ENCODE data around the gene LRCOL1.
A peak's percentile ranks its signal among the peaks of the same experiment; 100 is the strongest.

The LRCOL1 gene

GRCh38 chr12:132617135-132617701 is 6.8 kb upstream of the LRCOL1 start:
- Mint-ChIP-seq H3K27ac (no peak overlapping the region), H3K9me3 (ENCODE audit: low read depth) (no peaks in the 10 kb centered on the region), H3K4me3 (peak overlapping the region; percentile 79), H3K27me3 (peaks cover 19% of the 10 kb centered on the region), H3K36me3 (peaks cover 2% of the 10 kb centered on the region), H3K4me1 (ENCODE audit: low read depth) (peaks cover 12% of the 10 kb centered on the region)

DNA sequence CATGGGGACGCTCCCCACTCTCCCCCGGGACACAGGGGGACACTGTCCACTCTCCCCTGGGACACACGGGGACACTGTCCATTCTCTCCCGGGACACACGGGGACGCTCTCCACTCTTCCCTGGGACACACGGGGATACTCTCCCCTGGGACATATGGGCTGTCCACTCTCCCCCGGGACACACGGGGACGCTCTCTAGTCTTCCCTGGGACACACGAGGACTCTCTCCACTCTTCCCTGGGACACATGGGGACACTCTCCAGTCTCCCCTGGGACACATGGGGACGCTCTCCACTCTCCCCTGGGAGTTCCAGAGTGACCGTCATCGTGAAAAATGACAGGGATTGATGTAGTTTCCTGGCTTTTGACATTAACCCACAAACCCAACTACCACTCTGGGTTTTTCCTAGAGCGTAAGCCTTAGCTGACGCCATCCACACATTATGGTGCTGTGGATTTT is 5.2 kb upstream of the LRCOL1 start:
- H3K4me1 Mint-ChIP-seq (ENCODE audit: low read depth): peaks cover 11% of the 10 kb centered on the region
- no peak overlapping the region for H3K4me3 Mint-ChIP-seq
- no peaks in the 10 kb centered on the region for H3K9me3 Mint-ChIP-seq (ENCODE audit: low read depth)
- H3K27me3 Mint-ChIP-seq: peaks cover 29% of the 10 kb centered on the region
- no peak overlapping the region for H3K27ac Mint-ChIP-seq
- H3K36me3 Mint-ChIP-seq: peaks cover 2% of the 10 kb centered on the region

- H3K27me3 Mint-ChIP-seq: peaks cover 29% of the 10 kb centered on the region
- no peak overlapping the region for H3K27ac Mint-ChIP-seq
- peaks cover 17% of the 10 kb centered on the region for H3K4me1 Mint-ChIP-seq (ENCODE audit: low read depth)
- peaks cover 2% of the 10 kb centered on the region for H3K36me3 Mint-ChIP-seq
- no peak overlapping the region for H3K4me3 Mint-ChIP-seq
- no peaks in the 10 kb centered on the region for H3K9me3 Mint-ChIP-seq (ENCODE audit: low read depth)
These were observed 4.6 kb upstream of the LRCOL1 start for GRCh38 chr12:132614861-132615578.

DNA sequence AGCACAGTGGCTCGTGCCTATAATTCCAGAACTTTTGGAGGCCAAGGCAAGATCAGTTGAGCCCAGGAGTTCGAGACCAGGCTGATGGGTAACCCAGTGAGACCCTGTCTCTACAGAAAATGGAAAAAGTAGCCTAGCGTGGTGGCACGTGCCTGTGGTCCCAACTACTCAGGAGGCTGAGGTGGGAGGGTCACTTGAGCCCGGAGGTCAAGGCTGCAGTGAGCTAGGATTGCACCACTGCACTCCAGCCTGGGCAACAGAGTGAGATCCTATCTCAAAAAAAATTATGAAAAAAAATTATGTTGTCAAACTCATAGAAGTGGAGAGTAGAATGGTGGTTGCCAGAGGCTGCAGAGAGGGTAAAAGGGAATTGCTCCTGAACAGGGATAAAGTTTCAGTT is 3.6 kb upstream of the LRCOL1 start:
- Mint-ChIP-seq H3K27me3 (peaks cover 32% of the 10 kb centered on the region), H3K36me3 (peaks cover 2% of the 10 kb centered on the region), H3K4me3 (no peak overlapping the region), H3K27ac (no peak overlapping the region), H3K9me3 (ENCODE audit: low read depth) (no peaks in the 10 kb centered on the region), H3K4me1 (ENCODE audit: low read depth) (peaks cover 19% of the 10 kb centered on the region)

GRCh38 chr12:132611620-132612019 is 1.2 kb upstream of the LRCOL1 start:
- Mint-ChIP-seq H3K9me3 (ENCODE audit: low read depth) (no peaks in the 10 kb centered on the region), H3K4me1 (ENCODE audit: low read depth) (peaks cover 12% of the 10 kb centered on the region), H3K4me3 (no peak overlapping the region), H3K27ac (no peak overlapping the region), H3K27me3 (peaks cover 32% of the 10 kb centered on the region), H3K36me3 (no peaks in the 10 kb centered on the region)

DNA sequence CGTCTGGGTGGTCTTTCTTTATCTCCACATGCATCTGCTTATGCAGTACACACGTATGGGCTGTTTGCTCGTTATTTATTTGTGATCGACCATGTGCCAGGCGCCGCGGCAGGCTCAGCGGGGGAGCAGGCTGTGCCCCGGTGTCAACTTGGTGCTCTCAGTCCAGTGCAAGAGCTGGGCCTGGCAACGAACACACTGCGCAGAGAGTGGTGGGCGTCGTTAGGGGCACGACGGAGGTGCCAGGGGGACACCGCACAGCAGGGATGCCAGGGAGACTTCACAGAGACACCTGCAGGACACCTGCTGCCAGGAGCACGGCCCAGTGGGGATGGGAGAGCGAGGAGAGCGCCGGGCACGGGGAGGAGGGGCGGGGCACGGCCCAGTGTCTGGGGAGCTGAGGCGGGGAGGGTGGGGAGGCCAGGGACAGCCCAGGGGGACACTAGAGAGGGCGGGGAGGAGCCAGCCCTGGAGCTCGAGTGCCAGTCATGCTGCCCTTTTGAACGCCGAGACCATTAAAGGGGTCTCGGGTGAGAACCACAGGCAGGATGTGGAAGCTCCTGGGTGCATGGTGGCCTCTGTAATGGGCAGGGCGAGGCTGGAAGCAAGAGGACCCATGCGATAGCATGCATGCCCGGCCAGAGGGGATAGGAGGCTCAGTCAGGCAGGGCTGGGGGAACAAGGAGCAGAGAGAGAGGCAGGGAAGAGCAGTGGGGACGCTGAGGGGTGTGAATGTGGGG is 652 bp upstream of the LRCOL1 start:
- Mint-ChIP-seq H3K9me3 (ENCODE audit: low read depth) (no peaks in the 10 kb centered on the region), H3K36me3 (no peaks in the 10 kb centered on the region), H3K4me3 (no peak overlapping the region), H3K27ac (no peak overlapping the region), H3K4me1 (ENCODE audit: low read depth) (peaks cover 12% of the 10 kb centered on the region), H3K27me3 (peaks cover 37% of the 10 kb centered on the region)

DNA sequence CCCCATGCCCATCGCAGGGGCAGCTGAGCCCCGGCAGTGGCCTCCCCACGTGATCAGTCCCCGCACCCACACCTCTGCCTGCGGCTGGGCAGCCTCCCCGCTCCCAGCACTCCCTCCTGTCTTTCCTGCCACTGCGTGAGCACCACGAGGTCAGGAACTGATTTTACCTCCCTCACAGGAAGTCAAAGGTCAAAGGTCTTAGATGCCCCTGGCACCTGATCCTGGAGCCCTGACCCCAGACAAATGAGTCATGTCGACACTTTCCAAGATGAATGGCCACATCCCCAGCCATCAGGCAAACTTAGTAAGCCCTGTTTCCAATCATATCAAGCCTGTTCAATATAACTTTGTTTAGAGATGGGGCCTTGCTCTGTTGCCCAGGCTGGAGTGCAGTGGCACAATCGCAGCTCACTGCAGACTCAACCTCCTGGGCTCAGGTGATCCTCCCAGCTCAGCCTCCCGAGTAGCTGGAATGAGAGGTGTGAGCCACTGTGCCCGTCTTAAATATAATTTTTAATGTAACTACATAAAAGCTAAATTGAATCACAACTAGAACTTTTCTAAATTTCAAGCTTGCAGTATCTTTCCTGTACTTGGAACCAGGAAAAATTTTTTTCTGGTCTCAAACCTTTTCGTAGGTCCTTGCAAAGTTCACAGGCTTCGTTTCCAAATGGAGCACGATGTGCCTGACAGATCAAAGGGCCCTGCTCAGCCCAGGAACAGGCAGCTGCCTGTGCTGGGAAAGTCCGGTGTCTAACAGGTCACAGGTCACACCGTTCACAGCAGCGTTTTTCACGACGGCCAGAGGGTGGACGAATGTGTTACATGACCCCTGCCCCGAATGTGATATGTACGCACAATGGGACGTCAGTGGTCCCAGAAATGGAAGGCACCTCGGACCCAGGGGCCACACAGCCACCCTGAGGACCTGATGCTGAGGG is 1.9 kb downstream of the LRCOL1 start:
- peaks cover 33% of the 10 kb centered on the region for H3K27me3 Mint-ChIP-seq
- peak overlapping the region; percentile 20 for H3K4me3 Mint-ChIP-seq

DNA sequence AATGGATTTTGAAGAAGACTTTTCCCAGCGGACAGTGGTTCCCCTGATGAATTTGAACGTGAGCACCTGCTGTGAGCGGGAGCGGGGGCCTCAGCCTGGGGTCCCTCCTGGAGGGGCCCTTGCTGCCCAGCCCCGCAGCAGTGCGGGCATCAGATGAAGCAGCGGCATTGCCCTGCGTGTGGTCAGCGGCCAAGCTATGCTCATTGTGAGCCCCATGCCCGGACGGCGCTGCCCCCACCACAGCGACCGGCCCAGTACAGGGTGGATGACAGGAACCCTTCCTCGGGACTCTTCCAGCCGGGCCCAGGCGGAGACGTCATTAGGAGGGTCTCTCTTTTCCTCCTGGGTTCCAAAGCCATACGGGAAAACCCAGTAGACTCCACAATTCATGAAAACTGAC is 3.5 kb downstream of the LRCOL1 start:
- Mint-ChIP-seq H3K4me1 (ENCODE audit: low read depth) (peaks cover 7% of the 10 kb centered on the region), H3K36me3 (no peaks in the 10 kb centered on the region), H3K9me3 (ENCODE audit: low read depth) (no peaks in the 10 kb centered on the region), H3K27ac (no peak overlapping the region), H3K27me3 (peaks cover 37% of the 10 kb centered on the region), H3K4me3 (no peak overlapping the region)

More for the DNA sequence above, 1.9 kb downstream of the LRCOL1 start:
- Mint-ChIP-seq H3K36me3 (no peaks in the 10 kb centered on the region), H3K27ac (no peak overlapping the region), H3K4me1 (ENCODE audit: low read depth) (peaks cover 7% of the 10 kb centered on the region), H3K9me3 (ENCODE audit: low read depth) (no peaks in the 10 kb centered on the region)

- Mint-ChIP-seq H3K4me3 (no peak overlapping the region), H3K4me1 (ENCODE audit: low read depth) (peaks cover 7% of the 10 kb centered on the region), H3K27me3 (peaks cover 32% of the 10 kb centered on the region), H3K27ac (no peak overlapping the region), H3K36me3 (no peaks in the 10 kb centered on the region), H3K9me3 (ENCODE audit: low read depth) (no peaks in the 10 kb centered on the region)
These were observed 3.9 kb downstream of the LRCOL1 start for GRCh38 chr12:132606466-132606865.

DNA sequence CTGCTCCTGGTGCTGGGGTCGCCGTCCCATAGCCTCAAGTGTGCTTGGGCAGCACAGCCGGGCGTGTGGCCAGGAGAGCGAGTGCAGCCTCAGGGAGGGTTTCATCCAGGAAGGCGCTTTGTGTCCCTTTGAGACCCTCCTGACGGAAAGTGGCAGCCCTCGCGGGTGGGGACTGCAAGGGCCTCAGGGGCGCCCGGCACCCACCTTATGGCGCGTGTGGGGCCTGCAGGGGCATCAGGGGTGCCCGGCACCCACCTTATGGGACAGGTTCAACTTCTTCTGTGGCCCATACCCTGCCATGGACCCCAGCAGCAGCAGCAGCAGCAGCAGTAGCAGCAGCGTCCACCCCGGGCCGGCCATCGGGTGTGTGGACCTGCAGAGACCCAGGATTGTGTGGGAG is 4.5 kb downstream of the LRCOL1 start:
- peaks cover 28% of the 10 kb centered on the region for H3K27me3 Mint-ChIP-seq
- no peaks in the 10 kb centered on the region for H3K36me3 Mint-ChIP-seq
- peaks cover 10% of the 10 kb centered on the region for H3K4me1 Mint-ChIP-seq (ENCODE audit: low read depth)
- H3K9me3 Mint-ChIP-seq (ENCODE audit: low read depth): no peaks in the 10 kb centered on the region
- no peak overlapping the region for H3K4me3 Mint-ChIP-seq
- no peak overlapping the region for H3K27ac Mint-ChIP-seq

DNA sequence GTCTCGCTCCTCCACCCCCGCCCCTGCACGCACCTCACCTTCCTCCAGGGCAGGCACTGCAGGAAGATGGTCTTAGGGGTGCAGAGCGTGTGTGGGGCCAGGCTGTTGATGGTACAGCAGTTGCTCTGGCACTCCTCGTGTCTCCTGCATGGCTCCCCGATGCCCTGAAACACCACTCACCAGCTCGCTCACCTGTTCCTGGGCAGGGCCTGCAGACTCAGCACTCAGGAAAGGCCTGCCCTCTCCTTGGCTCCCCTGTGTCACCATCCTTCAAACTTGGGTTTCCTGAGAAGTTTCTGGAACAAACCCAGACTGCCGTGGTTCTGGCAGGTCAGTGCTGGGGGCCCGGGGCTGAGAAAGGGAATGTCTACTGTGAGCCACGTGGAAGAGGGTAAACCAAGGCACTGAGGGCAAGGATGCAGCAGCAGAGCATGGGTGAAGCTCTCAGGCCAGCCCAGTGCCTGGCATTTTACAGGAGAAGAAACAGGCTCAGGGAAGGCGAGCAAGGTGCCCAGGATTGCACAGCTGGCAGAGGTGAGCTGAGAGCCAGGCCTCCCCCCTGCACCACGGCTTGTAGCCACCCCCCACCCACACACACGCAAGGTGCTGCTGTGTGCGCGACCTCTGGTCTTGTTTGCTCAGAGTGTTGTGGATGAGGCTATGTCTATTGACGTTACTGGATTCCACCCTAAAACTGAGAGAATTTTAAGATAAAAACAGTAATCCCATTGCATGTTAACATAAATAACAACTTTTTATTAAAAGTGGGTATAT is 5.5 kb downstream of the LRCOL1 start:
- Mint-ChIP-seq H3K9me3 (ENCODE audit: low read depth) (no peaks in the 10 kb centered on the region), H3K4me1 (ENCODE audit: low read depth) (peaks cover 10% of the 10 kb centered on the region), H3K27ac (no peak overlapping the region), H3K27me3 (peaks cover 27% of the 10 kb centered on the region), H3K36me3 (no peaks in the 10 kb centered on the region), H3K4me3 (no peak overlapping the region)

DNA sequence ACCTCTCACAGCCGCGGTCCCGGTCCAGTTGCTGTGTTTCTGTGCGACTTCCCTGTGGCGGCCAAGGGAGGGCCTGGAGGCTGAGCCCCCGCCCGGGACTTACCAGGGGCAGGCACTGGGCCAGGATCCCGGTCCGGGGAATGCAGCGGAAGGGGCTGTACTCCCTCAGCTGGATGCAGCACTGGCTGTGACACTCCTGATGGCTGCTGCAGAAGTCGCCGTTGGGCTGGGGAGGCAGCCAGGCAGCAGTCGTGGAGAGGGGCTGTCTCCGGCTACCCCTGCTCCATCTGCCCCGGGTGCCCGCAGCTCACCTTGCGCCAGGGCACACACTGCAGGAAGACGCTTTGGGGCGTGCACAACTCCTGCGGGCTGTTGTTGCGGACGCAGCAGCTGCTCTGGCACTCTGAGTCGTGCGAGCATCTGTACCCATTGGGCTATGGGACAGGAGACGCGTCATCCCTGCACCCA is 6.2 kb downstream of the LRCOL1 start:
- no peak overlapping the region for H3K4me3 Mint-ChIP-seq
- no peak overlapping the region for H3K27ac Mint-ChIP-seq
- peaks cover 9% of the 10 kb centered on the region for H3K4me1 Mint-ChIP-seq (ENCODE audit: low read depth)
- no peaks in the 10 kb centered on the region for H3K36me3 Mint-ChIP-seq
- H3K9me3 Mint-ChIP-seq (ENCODE audit: low read depth): no peaks in the 10 kb centered on the region
- H3K27me3 Mint-ChIP-seq: peaks cover 27% of the 10 kb centered on the region

GRCh38 chr12:132603240-132604150 is 6.9 kb downstream of the LRCOL1 start:
- Mint-ChIP-seq H3K27me3 (peaks cover 27% of the 10 kb centered on the region), H3K4me1 (ENCODE audit: low read depth) (peaks cover 13% of the 10 kb centered on the region), H3K4me3 (no peak overlapping the region), H3K27ac (no peak overlapping the region), H3K9me3 (ENCODE audit: low read depth) (no peaks in the 10 kb centered on the region), H3K36me3 (no peaks in the 10 kb centered on the region)
